Activated naive CD4-positive, alpha-beta T cell treated with anti-CD3 and anti-CD28 coated beads, Interleukin-2, amount 10 ng/mL, durations not matched to agents 7 days and 5 days (primary cell): Measurements from ENCODE around the gene MAST3.

Experiments used
- CTCF ChIA-PET: fragments of 350-600 bp; sonication (Branson Sonifier 250); formaldehyde crosslinking; loops from one replicate; lab custom pipeline; 2021; ENCODE audit warnings: antibody characterized with exemption; lab: Charles Lee
- DNase-seq: peaks from one replicate; pipeline ENCODE4 v3.0.0-alpha.2; 2020
- H3K27ac Mint-ChIP-seq: one replicate; pipeline ENCODE4 v1.8.0; 2021; ENCODE audit warnings: mild to moderate bottlenecking, moderate library complexity, mixed read lengths
- H3K27me3 Mint-ChIP-seq: one replicate; pipeline ENCODE4 v1.8.0; 2021; ENCODE audit warnings: mild to moderate bottlenecking, mixed read lengths
- H3K36me3 Mint-ChIP-seq: one replicate; pipeline ENCODE4 v1.8.0; 2021; ENCODE audit warnings: mixed read lengths
- H3K4me1 Mint-ChIP-seq: one replicate; pipeline ENCODE4 v1.8.0; 2021; ENCODE audit warnings: mixed read lengths
- H3K4me3 Mint-ChIP-seq: one replicate; pipeline ENCODE4 v1.8.0; 2021; ENCODE audit warnings: mild to moderate bottlenecking, moderate library complexity, mixed read lengths
- H3K9me3 Mint-ChIP-seq: one replicate; pipeline ENCODE4 v1.8.0; 2021; ENCODE audit warnings: mixed read lengths

The MAST3 gene

GRCh38 chr19:18168673-18169381 is 71.2 kb downstream of the MAST3 start:
- H3K4me1 Mint-ChIP-seq, result peaks cover 15% of the 10 kb centered on the region
- peaks cover 20% of the 10 kb centered on the region for H3K36me3 Mint-ChIP-seq
- H3K27me3 Mint-ChIP-seq, result no peaks in the 10 kb centered on the region
- H3K9me3 Mint-ChIP-seq, result no peaks in the 10 kb centered on the region
- no peak overlapping the region for H3K4me3 Mint-ChIP-seq
- no peak for DNase-seq
- CTCF ChIA-PET, result interaction anchor here (0.6 to 6.2 kb wide), 12 partner anchors 10 to 230 kb away, joined by 3 to 57 read pairs (median 4); partner anchors contain the start of genes ARRDC2, MAST3 and PIK3R2
- no peak overlapping the region for H3K27ac Mint-ChIP-seq

GRCh38 chr19:18170714-18171255 is 73.2 kb downstream of the MAST3 start:
- no peaks in the 10 kb centered on the region for H3K9me3 Mint-ChIP-seq
- DNase-seq, result no peak
- CTCF ChIA-PET, result interaction anchor here (1.0 to 1.8 kb wide), 5 partner anchors 10 to 97 kb away, joined by 3 to 6 read pairs (median 4); no protein-coding TSS in a partner anchor
- peaks cover 32% of the 10 kb centered on the region for H3K4me1 Mint-ChIP-seq
- no peak overlapping the region for H3K27ac Mint-ChIP-seq
- H3K27me3 Mint-ChIP-seq, result no peaks in the 10 kb centered on the region
- H3K4me3 Mint-ChIP-seq, result no peak overlapping the region
- H3K36me3 Mint-ChIP-seq, result peaks cover 19% of the 10 kb centered on the region

- Mint-ChIP-seq H3K4me3 (no peak overlapping the region), H3K36me3 (peaks cover 20% of the 10 kb centered on the region), H3K4me1 (peaks cover 32% of the 10 kb centered on the region), H3K9me3 (no peaks in the 10 kb centered on the region), H3K27ac (no peak overlapping the region), H3K27me3 (no peaks in the 10 kb centered on the region)
- DNase-seq, result no peak
- CTCF ChIA-PET, result interaction anchor here (1.0 to 1.8 kb wide), 5 partner anchors 59 to 98 kb away, joined by 3 to 6 read pairs (median 4); no protein-coding TSS in a partner anchor
These were observed 74.2 kb downstream of the MAST3 start for GRCh38 chr19:18171605-18172327.

GRCh38 chr19:18172331-18173053 is 74.9 kb downstream of the MAST3 start:
- no peaks in the 10 kb centered on the region for H3K27me3 Mint-ChIP-seq
- CTCF ChIA-PET, result interaction anchor here (1.7 kb wide), 1 partner anchor 61 kb away, joined by 4 read pairs; no protein-coding TSS in a partner anchor
- no peaks in the 10 kb centered on the region for H3K9me3 Mint-ChIP-seq
- no peak for DNase-seq
- H3K36me3 Mint-ChIP-seq, result peaks cover 25% of the 10 kb centered on the region
- H3K27ac Mint-ChIP-seq, result peak overlapping the region; percentile 24
- peak overlapping the region; percentile 55 for H3K4me3 Mint-ChIP-seq
- H3K4me1 Mint-ChIP-seq, result peaks cover 32% of the 10 kb centered on the region

GRCh38 chr19:18173054-18173571 is 75.5 kb downstream of the MAST3 start:
- CTCF ChIA-PET, result interaction anchor here (1.7 kb wide), 1 partner anchor 61 kb away, joined by 4 read pairs; no protein-coding TSS in a partner anchor
- peaks cover 30% of the 10 kb centered on the region for H3K4me1 Mint-ChIP-seq
- peaks cover 25% of the 10 kb centered on the region for H3K36me3 Mint-ChIP-seq
- H3K4me3 Mint-ChIP-seq, result peak overlapping the region; percentile 87
- H3K27me3 Mint-ChIP-seq, result no peaks in the 10 kb centered on the region
- no peaks in the 10 kb centered on the region for H3K9me3 Mint-ChIP-seq
- peak overlapping the region; percentile 75 for H3K27ac Mint-ChIP-seq
- no peak for DNase-seq

GRCh38 chr19:18173572-18174288 is 76.2 kb downstream of the MAST3 start, which contains the start of gene IFI30:
Gene IFI30, plus strand, starts transcription at chr19:18173813. Its CDS starts 29 bp downstream, at chr19:18173842.
- Mint-ChIP-seq H3K4me1 (peaks cover 28% of the 10 kb centered on the region), H3K36me3 (peaks cover 24% of the 10 kb centered on the region), H3K27ac (peak within 1 kb of the TSS; percentile 82), H3K4me3 (peak within 1 kb of the TSS; percentile 87), H3K27me3 (no peaks in the 10 kb centered on the region), H3K9me3 (no peaks in the 10 kb centered on the region)
- CTCF ChIA-PET, result interaction anchor here (0.7 to 1.3 kb wide), 4 partner anchors 10 to 78 kb away, joined by 3 to 6 read pairs (median 4); no protein-coding TSS in a partner anchor
- peak; percentile 80 for DNase-seq

GRCh38 chr19:18174983-18175382 is 77.4 kb downstream of the MAST3 start:
- Mint-ChIP-seq H3K9me3 (no peaks in the 10 kb centered on the region), H3K27ac (no peak overlapping the region), H3K4me1 (peaks cover 28% of the 10 kb centered on the region), H3K27me3 (no peaks in the 10 kb centered on the region), H3K4me3 (peak overlapping the region; percentile 87), H3K36me3 (peaks cover 26% of the 10 kb centered on the region)
- CTCF ChIA-PET, result no interaction called here
- no peak for DNase-seq

GRCh38 chr19:18176367-18177310 is 79.1 kb downstream of the MAST3 start:
- Mint-ChIP-seq H3K9me3 (no peaks in the 10 kb centered on the region), H3K36me3 (peaks cover 23% of the 10 kb centered on the region), H3K4me1 (peaks cover 28% of the 10 kb centered on the region), H3K4me3 (no peak overlapping the region), H3K27ac (peak overlapping the region; percentile 14), H3K27me3 (no peaks in the 10 kb centered on the region)
- DNase-seq, result no peak
- CTCF ChIA-PET, result interaction anchor here (0.7 to 1.5 kb wide), 3 partner anchors 75 to 240 kb away, joined by 3 to 8 read pairs (median 3); no protein-coding TSS in a partner anchor

- H3K36me3 Mint-ChIP-seq, result peaks cover 22% of the 10 kb centered on the region
- peaks cover 6% of the 10 kb centered on the region for H3K4me1 Mint-ChIP-seq
- no peak overlapping the region for H3K27ac Mint-ChIP-seq
- DNase-seq, result no peak
- peaks cover 6% of the 10 kb centered on the region for H3K27me3 Mint-ChIP-seq
- H3K4me3 Mint-ChIP-seq, result no peak overlapping the region
- no peaks in the 10 kb centered on the region for H3K9me3 Mint-ChIP-seq
- CTCF ChIA-PET, result interaction anchor here (0.7 kb wide), 1 partner anchor 353 kb away, joined by 4 read pairs; no protein-coding TSS in a partner anchor
These were observed 82.4 kb downstream of the MAST3 start for GRCh38 chr19:18179957-18180356.

GRCh38 chr19:18183529-18183928 is 86.0 kb downstream of the MAST3 start:
- Mint-ChIP-seq H3K36me3 (peaks cover 3% of the 10 kb centered on the region), H3K4me1 (no peaks in the 10 kb centered on the region), H3K9me3 (no peaks in the 10 kb centered on the region), H3K4me3 (no peak overlapping the region), H3K27me3 (peaks cover 12% of the 10 kb centered on the region), H3K27ac (no peak overlapping the region)
- DNase-seq, result no peak
- CTCF ChIA-PET, result no interaction called here

- CTCF ChIA-PET, result interaction anchor here (0.6 to 1.2 kb wide), 4 partner anchors 69 to 225 kb away, joined by 3 read pairs; no protein-coding TSS in a partner anchor
- H3K27me3 Mint-ChIP-seq, result peaks cover 12% of the 10 kb centered on the region
- no peaks in the 10 kb centered on the region for H3K4me1 Mint-ChIP-seq
- no peak overlapping the region for H3K27ac Mint-ChIP-seq
- no peak overlapping the region for H3K4me3 Mint-ChIP-seq
- no peaks in the 10 kb centered on the region for H3K36me3 Mint-ChIP-seq
- no peak for DNase-seq
- H3K9me3 Mint-ChIP-seq, result no peaks in the 10 kb centered on the region
These were observed 88.0 kb downstream of the MAST3 start for GRCh38 chr19:18185538-18185937.

GRCh38 chr19:18190278-18190677 is 92.7 kb downstream of the MAST3 start:
- H3K4me3 Mint-ChIP-seq, result no peak overlapping the region
- H3K36me3 Mint-ChIP-seq, result no peaks in the 10 kb centered on the region
- peaks cover 4% of the 10 kb centered on the region for H3K27me3 Mint-ChIP-seq
- no peaks in the 10 kb centered on the region for H3K9me3 Mint-ChIP-seq
- peaks cover 24% of the 10 kb centered on the region for H3K4me1 Mint-ChIP-seq
- no peak for DNase-seq
- CTCF ChIA-PET, result interaction anchor here (1.7 kb wide), 1 partner anchor 62 kb away, joined by 10 read pairs; no protein-coding TSS in a partner anchor
- no peak overlapping the region for H3K27ac Mint-ChIP-seq
